ENCODE data around the gene INPP5A. TPM values are rescaled to one million over a fixed set of nuclear protein-coding genes. Genes with fewer than 3 reads are reported as not detected.

The INPP5A gene
- total and polyA plus RNA-seq, 7 donors, result 15.1 to 48.8 (median 40.9) TPM

DNA sequence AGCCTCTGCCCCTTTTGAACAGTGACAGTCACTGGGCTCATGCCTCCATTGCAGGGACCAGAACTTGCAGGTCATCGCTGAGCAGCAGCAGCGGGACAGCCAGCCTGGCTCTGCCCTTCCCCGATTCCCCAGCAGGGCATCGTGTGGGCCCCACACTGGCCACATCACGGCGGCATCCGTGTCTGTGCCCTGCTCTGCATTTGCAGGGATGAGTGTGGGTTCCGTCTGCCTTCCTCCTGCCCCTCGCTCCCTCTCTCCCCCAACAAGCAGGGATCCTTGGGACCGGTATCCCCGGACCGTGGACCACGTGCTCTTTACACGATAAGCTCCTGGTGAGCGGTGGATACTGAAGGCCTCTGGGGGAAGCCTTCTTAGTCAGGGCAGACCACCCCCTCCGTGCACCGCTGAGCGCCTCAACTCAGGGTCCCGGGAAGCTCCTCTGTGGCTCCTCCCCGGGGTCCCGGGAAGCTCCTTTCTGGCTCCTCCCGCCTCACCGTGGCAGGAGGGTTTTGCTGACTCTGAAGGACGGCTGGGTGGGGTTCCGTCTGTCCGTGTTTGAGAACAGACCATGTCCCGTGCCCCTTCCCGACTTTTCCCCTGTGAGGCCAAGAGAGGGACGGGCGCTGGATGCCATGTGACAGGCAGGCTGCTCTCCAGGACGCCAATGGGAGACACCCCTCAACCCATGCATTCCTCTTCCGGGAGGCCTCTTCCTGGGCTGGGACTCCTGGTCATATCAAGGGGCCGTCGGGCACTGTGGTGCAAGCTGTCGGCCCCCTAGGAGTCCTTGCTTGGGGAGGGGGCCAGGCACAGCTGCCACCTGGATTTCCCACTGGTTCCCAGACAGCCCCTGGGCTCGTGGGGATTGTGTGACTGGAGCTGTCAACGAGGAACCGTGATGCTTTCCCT lies 271.9 kb downstream of the INPP5A start:
- no peak for ATAC-seq
- WGBS, 3 donors, result 74 to 77% (median 75%) methylated on average over 36 to 38 of the region's 38 CpGs

DNA sequence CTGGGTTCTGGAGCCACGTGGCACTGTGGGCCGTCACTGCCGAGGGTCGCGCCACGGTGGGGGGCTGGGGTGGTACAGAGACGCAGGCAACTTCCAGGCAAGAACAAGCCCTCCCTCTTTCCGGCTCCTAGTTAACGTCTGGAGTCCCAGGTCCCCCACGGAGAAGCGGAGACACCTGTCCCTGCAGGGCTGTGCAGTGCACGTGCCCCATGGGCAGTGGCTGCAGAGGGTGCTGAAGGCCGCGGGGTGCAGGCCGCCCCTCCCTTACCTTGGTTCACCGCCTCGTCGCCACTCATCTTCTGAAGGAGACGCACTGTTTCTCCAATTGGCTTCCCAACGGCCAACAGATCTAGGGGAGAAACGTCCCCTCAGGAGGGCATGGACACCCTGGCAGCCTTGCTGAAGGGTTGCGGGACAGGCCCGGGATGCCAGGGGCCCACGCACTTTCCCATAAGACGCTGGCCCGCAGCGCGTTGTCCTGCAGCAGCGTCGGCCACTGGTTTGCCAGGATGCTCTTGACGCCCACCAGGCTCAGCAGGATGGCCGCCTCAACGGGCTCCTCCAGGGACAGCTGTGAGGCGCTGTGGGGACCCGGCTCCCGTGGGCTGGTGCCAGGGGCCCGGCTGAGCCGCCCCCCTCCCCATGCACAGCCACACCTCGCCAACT lies 272.7 kb downstream of the INPP5A start:
- intact Hi-C loops (cut with DNase I), result no loop called here
- no peak for ATAC-seq

More for the DNA sequence above, 271.9 kb downstream of the INPP5A start:
- no peak for TF ChIP-seq CTCF (IDR thresholded peaks at IDR 0.05)
- DNase-seq, result peak; percentile 5 to 28
- Histone ChIP-seq H3K27ac (no peak overlapping the region), H3K9me3 (no peaks in the 10 kb centered on the region), H3K27me3 (ENCODE audit: insufficient read depth in 3 of 3, low read length in 2 of 3) (no peaks in the 10 kb centered on the region), H3K36me3 (ENCODE audit: insufficient read depth in 1 of 2, low read depth in 1 of 2) (no peaks in the 10 kb centered on the region), H3K4me3 (no peak overlapping the region), H3K4me1 (no peaks in the 10 kb centered on the region)
- intact Hi-C loops (cut with DNase I), result no loop called here

GRCh38 chr10:132810807-132811700 lies 273.5 kb downstream of the INPP5A start:
- no peak for TF ChIP-seq CTCF (IDR thresholded peaks at IDR 0.05)
- no peaks in the 10 kb centered on the region for H3K4me1 ChIP-seq
- no peaks in the 10 kb centered on the region for H3K36me3 ChIP-seq (ENCODE audit: insufficient read depth in 1 of 2, low read depth in 1 of 2)
- no peak overlapping the region for H3K4me3 ChIP-seq
- ATAC-seq, result no peak
- DNase-seq, result peak; percentile 7 to 43
- intact Hi-C loops (cut with DNase I), result no loop called here
- H3K27ac ChIP-seq, result no peak overlapping the region
- no peaks in the 10 kb centered on the region for H3K27me3 ChIP-seq (ENCODE audit: insufficient read depth in 3 of 3, low read length in 2 of 3)
- H3K9me3 ChIP-seq, result no peaks in the 10 kb centered on the region
- 60 to 68% (median 65%) methylated on average over 31 to 33 of the region's 33 CpGs for WGBS, 3 donors

More for the DNA sequence above, 272.7 kb downstream of the INPP5A start:
- H3K4me3 ChIP-seq, result no peak overlapping the region
- no peak for TF ChIP-seq CTCF (IDR thresholded peaks at IDR 0.05)
- H3K4me1 ChIP-seq, result no peaks in the 10 kb centered on the region
- no peaks in the 10 kb centered on the region for H3K9me3 ChIP-seq
- peak; percentile 8 to 45 for DNase-seq
- H3K27ac ChIP-seq, result no peak overlapping the region
- 70 to 71% (median 71%) methylated on average over 39 of the region's 39 CpGs for WGBS, 3 donors
- H3K27me3 ChIP-seq (ENCODE audit: insufficient read depth in 3 of 3, low read length in 2 of 3), result no peaks in the 10 kb centered on the region
- H3K36me3 ChIP-seq (ENCODE audit: insufficient read depth in 1 of 2, low read depth in 1 of 2), result no peaks in the 10 kb centered on the region

GRCh38 chr10:132811891-132812481 lies 274.4 kb downstream of the INPP5A start:
- Histone ChIP-seq H3K9me3 (no peaks in the 10 kb centered on the region), H3K4me3 (no peak overlapping the region), H3K27ac (no peak overlapping the region), H3K36me3 (ENCODE audit: insufficient read depth in 1 of 2, low read depth in 1 of 2) (no peaks in the 10 kb centered on the region), H3K4me1 (no peaks in the 10 kb centered on the region), H3K27me3 (ENCODE audit: insufficient read depth in 3 of 3, low read length in 2 of 3) (no peaks in the 10 kb centered on the region)
- ATAC-seq (no peak), DNase-seq (peak; percentile 9 to 56)
- intact Hi-C loops (cut with DNase I), result no loop called here
- 78 to 88% (median 81%) methylated on average over 26 of the region's 26 CpGs for WGBS, 3 donors
- no peak for TF ChIP-seq CTCF (IDR thresholded peaks at IDR 0.05)
